HepG2 (cell line): ENCODE results near the gene LRFN2.

Source experiments
- CTCF ChIP-seq: sonication (generic); formaldehyde crosslinking; IDR thresholded peaks from 2 replicates; pipeline ENCODE4 v1.5.0; 2020; ENCODE audit warnings: mild to moderate bottlenecking, missing genetic modification reagents, moderate library complexity
- EHMT2 ChIP-seq: fragments of 200-600 bp; sonication (generic); IDR thresholded peaks from 2 replicates; pipeline ENCODE4 v1.7.0; 2017; ENCODE audit warnings: antibody characterized with exemption, low read depth, low read length, borderline replicate concordance
- EZH2 ChIP-seq: conservative IDR thresholded peaks from 2 replicates; pipeline ENCODE4 v1.6.1; 2012; ENCODE audit warnings: mild to moderate bottlenecking, low read depth, low read length, moderate library complexity
- MIXL1 ChIP-seq: IDR thresholded peaks from 2 replicates; pipeline ENCODE4 v1.6.1; 2016
- NFATC3 ChIP-seq: sonication (generic); formaldehyde crosslinking; IDR thresholded peaks from 2 replicates; pipeline ENCODE4 v1.5.1; 2020; ENCODE audit warnings: mild to moderate bottlenecking, missing genetic modification reagents
- SETDB1 ChIP-seq: sonication (generic); formaldehyde crosslinking; IDR thresholded peaks from 2 replicates; pipeline ENCODE4 v1.5.1; 2020; ENCODE audit warnings: missing genetic modification reagents, mild to moderate bottlenecking, borderline replicate concordance
- SOX5 ChIP-seq: IDR thresholded peaks from 2 replicates; pipeline ENCODE4 v1.6.1; 2016; ENCODE audit warnings: borderline replicate concordance
- TBP ChIP-seq: sonication (generic); formaldehyde crosslinking; IDR thresholded peaks from 2 replicates; pipeline ENCODE4 v1.5.0; 2020; ENCODE audit warnings: missing genetic modification reagents
- U2AF2 ChIP-seq: fragments of 200-400 bp; formaldehyde crosslinking; IDR thresholded peaks from 2 replicates; pipeline ENCODE4 v1.6.1; 2017; ENCODE audit warnings: low read depth, mild to moderate bottlenecking, low read length
- USF2 ChIP-seq, 2 experiments: sonication (generic) in 1 of 2; formaldehyde crosslinking in 1 of 2; IDR thresholded peaks; 2 replicates each; pipeline versions ENCODE4 v1.5.1 to v1.6.1; 2011 to 2020; ENCODE audit warnings: borderline replicate concordance in 1 of 2, low read depth in 1 of 2, low read length in 1 of 2, mild to moderate bottlenecking in 1 of 2, missing genetic modification reagents in 1 of 2, moderate library complexity in 1 of 2
- XRCC5 ChIP-seq: fragments of 200-400 bp; formaldehyde crosslinking; optimal IDR thresholded peaks from 2 replicates; pipeline ENCODE3; 2017; ENCODE audit warnings: mild to moderate bottlenecking, low read length

GRCh38 chr6:40538556-40538955, 48.6 kb downstream of the LRFN2 start:
- TF ChIP-seq NFATC3 (CRISPR knock-in tag) (no peak), MIXL1 (no peak), USF2 (IDR thresholded peaks at IDR 0.05; ENCODE audit: low read depth, low read length) (no peak), USF2 (CRISPR knock-in tag; IDR thresholded peaks at IDR 0.05; ENCODE audit: borderline replicate concordance) (no peak), CTCF (no peak), SETDB1 (CRISPR knock-in tag) (no peak), U2AF2 (no peak), EHMT2 (no peak), SOX5 (no peak), EZH2 (no peak), XRCC5 (no peak), TBP (CRISPR knock-in tag) (no peak)
